ENCODE data around the gene PLA2R1. TPM values are rescaled to one million over a fixed set of nuclear protein-coding genes. Genes with fewer than 3 reads are reported as not detected.
A peak's percentile ranks its signal among the peaks of the same experiment; 100 is the strongest.

Gene PLA2R1
- total RNA-seq, 2 donors from 2014 or later = not detected

GRCh38 chr2:159941729-159942128 lies 120.7 kb downstream of the PLA2R1 start:
- Mint-ChIP-seq H3K27me3 (peaks cover 5 to 8% of the 10 kb centered on the region in 2 donors), H3K9me3 (no peaks in the 10 kb centered on the region), H3K36me3 (no peaks in the 10 kb centered on the region), H3K4me1 (ENCODE audit: low read depth in 2 of 2) (no peaks in the 10 kb centered on the region), H3K4me3 (no peak overlapping the region), H3K27ac (no peak overlapping the region)
- DNase-seq (ENCODE audit: low spot score) (no peak), ATAC-seq (no peak)

GRCh38 chr2:159939946-159940345 lies 122.5 kb downstream of the PLA2R1 start:
- Mint-ChIP-seq H3K27ac (no peak overlapping the region), H3K27me3 (peaks cover 5 to 10% of the 10 kb centered on the region in 2 donors), H3K36me3 (no peaks in the 10 kb centered on the region), H3K4me1 (ENCODE audit: low read depth in 2 of 2) (no peaks in the 10 kb centered on the region), H3K4me3 (no peak overlapping the region), H3K9me3 (no peaks in the 10 kb centered on the region)
- DNase-seq (ENCODE audit: low spot score) (no peak), ATAC-seq (no peak)

GRCh38 chr2:159938395-159938794 lies 124.0 kb downstream of the PLA2R1 start:
- H3K36me3 Mint-ChIP-seq = no peaks in the 10 kb centered on the region
- H3K27me3 Mint-ChIP-seq = peaks cover 3 to 13% of the 10 kb centered on the region in 2 donors
- no peak overlapping the region for H3K4me3 Mint-ChIP-seq
- no peak for ATAC-seq
- no peak overlapping the region for H3K27ac Mint-ChIP-seq
- no peaks in the 10 kb centered on the region for H3K4me1 Mint-ChIP-seq (ENCODE audit: low read depth in 2 of 2)
- H3K9me3 Mint-ChIP-seq = no peaks in the 10 kb centered on the region
- DNase-seq (ENCODE audit: low spot score) = no peak

- Mint-ChIP-seq H3K36me3 (no peaks in the 10 kb centered on the region), H3K27ac (no peak overlapping the region), H3K27me3 (peaks cover 3 to 15% of the 10 kb centered on the region in 2 donors), H3K4me3 (no peak overlapping the region), H3K4me1 (ENCODE audit: low read depth in 2 of 2) (no peaks in the 10 kb centered on the region), H3K9me3 (no peaks in the 10 kb centered on the region)
- no peak for ATAC-seq
- DNase-seq (ENCODE audit: low spot score) = no peak
These were observed 125.9 kb downstream of the PLA2R1 start for GRCh38 chr2:159936471-159936870.

- Mint-ChIP-seq H3K4me3 (no peak overlapping the region), H3K27ac (no peak overlapping the region), H3K9me3 (no peaks in the 10 kb centered on the region), H3K4me1 (ENCODE audit: low read depth in 2 of 2) (no peaks in the 10 kb centered on the region), H3K36me3 (peaks cover 5% of the 10 kb centered on the region), H3K27me3 (peaks cover 3 to 20% of the 10 kb centered on the region in 2 donors)
- no peak for DNase-seq (ENCODE audit: low spot score)
- ATAC-seq = no peak
These were observed 128.7 kb downstream of the PLA2R1 start for GRCh38 chr2:159933727-159934049.

- ATAC-seq = no peak
- no peak for DNase-seq (ENCODE audit: low spot score)
- Mint-ChIP-seq H3K36me3 (peaks cover 6% of the 10 kb centered on the region), H3K27me3 (peaks cover 3 to 25% of the 10 kb centered on the region in 2 donors), H3K9me3 (no peaks in the 10 kb centered on the region), H3K4me1 (ENCODE audit: low read depth in 2 of 2) (no peaks in the 10 kb centered on the region), H3K4me3 (no peak overlapping the region), H3K27ac (no peak overlapping the region)
These were observed 129.2 kb downstream of the PLA2R1 start for GRCh38 chr2:159933040-159933726.

- H3K4me1 Mint-ChIP-seq (ENCODE audit: low read depth in 2 of 2) = peaks cover 8% of the 10 kb centered on the region in 2 donors
- ATAC-seq (no peak), DNase-seq (ENCODE audit: low spot score) (no peak)
- no peaks in the 10 kb centered on the region for H3K9me3 Mint-ChIP-seq
- peaks cover 6% of the 10 kb centered on the region for H3K36me3 Mint-ChIP-seq
- no peak overlapping the region for H3K27ac Mint-ChIP-seq
- H3K4me3 Mint-ChIP-seq = no peak overlapping the region
- peaks cover 19 to 30% of the 10 kb centered on the region in 2 donors for H3K27me3 Mint-ChIP-seq
These were observed 135.7 kb downstream of the PLA2R1 start for GRCh38 chr2:159926695-159927094.

GRCh38 chr2:159925975-159926374 lies 136.4 kb downstream of the PLA2R1 start:
- H3K4me3 Mint-ChIP-seq = no peak overlapping the region
- H3K9me3 Mint-ChIP-seq = no peaks in the 10 kb centered on the region
- H3K27me3 Mint-ChIP-seq = peaks cover 19 to 30% of the 10 kb centered on the region in 2 donors
- peaks cover 8% of the 10 kb centered on the region in 2 donors for H3K4me1 Mint-ChIP-seq (ENCODE audit: low read depth in 2 of 2)
- no peak for DNase-seq (ENCODE audit: low spot score)
- no peak for ATAC-seq
- no peak overlapping the region for H3K27ac Mint-ChIP-seq
- H3K36me3 Mint-ChIP-seq = peaks cover 6% of the 10 kb centered on the region

GRCh38 chr2:159922563-159922962 lies 139.9 kb downstream of the PLA2R1 start:
- peaks cover 8% of the 10 kb centered on the region in 2 donors for H3K4me1 Mint-ChIP-seq (ENCODE audit: low read depth in 2 of 2)
- H3K27ac Mint-ChIP-seq = no peak overlapping the region
- no peaks in the 10 kb centered on the region for H3K36me3 Mint-ChIP-seq
- no peak for ATAC-seq
- no peak for DNase-seq (ENCODE audit: low spot score)
- peaks cover 28 to 30% of the 10 kb centered on the region in 2 donors for H3K27me3 Mint-ChIP-seq
- no peaks in the 10 kb centered on the region for H3K9me3 Mint-ChIP-seq
- H3K4me3 Mint-ChIP-seq = peak overlapping the region; percentile 3

GRCh38 chr2:159921752-159922404 lies 140.5 kb downstream of the PLA2R1 start:
- Mint-ChIP-seq H3K9me3 (no peaks in the 10 kb centered on the region), H3K27me3 (peaks cover 28 to 33% of the 10 kb centered on the region in 2 donors), H3K36me3 (no peaks in the 10 kb centered on the region), H3K4me1 (ENCODE audit: low read depth in 2 of 2) (peaks cover 8% of the 10 kb centered on the region in 2 donors), H3K4me3 (peak overlapping the region; percentile 3), H3K27ac (no peak overlapping the region)
- ATAC-seq = peak; percentile 82
- DNase-seq (ENCODE audit: low spot score) = peak; percentile 78

GRCh38 chr2:159916511-159916910 lies 145.9 kb downstream of the PLA2R1 start:
- Mint-ChIP-seq H3K36me3 (no peaks in the 10 kb centered on the region), H3K27me3 (peaks cover 24 to 25% of the 10 kb centered on the region in 2 donors), H3K4me1 (ENCODE audit: low read depth in 2 of 2) (no peaks in the 10 kb centered on the region), H3K9me3 (no peaks in the 10 kb centered on the region), H3K27ac (no peak overlapping the region), H3K4me3 (no peak overlapping the region)
- DNase-seq (ENCODE audit: low spot score) (no peak), ATAC-seq (no peak)

GRCh38 chr2:159913900-159914299 lies 148.5 kb downstream of the PLA2R1 start:
- DNase-seq (ENCODE audit: low spot score) (no peak), ATAC-seq (no peak)
- no peak overlapping the region for H3K4me3 Mint-ChIP-seq
- no peaks in the 10 kb centered on the region for H3K36me3 Mint-ChIP-seq
- no peaks in the 10 kb centered on the region for H3K9me3 Mint-ChIP-seq
- H3K27ac Mint-ChIP-seq = no peak overlapping the region
- H3K4me1 Mint-ChIP-seq (ENCODE audit: low read depth in 2 of 2) = no peaks in the 10 kb centered on the region
- peaks cover 25 to 29% of the 10 kb centered on the region in 2 donors for H3K27me3 Mint-ChIP-seq

GRCh38 chr2:159912580-159912979 lies 149.8 kb downstream of the PLA2R1 start:
- Mint-ChIP-seq H3K9me3 (no peaks in the 10 kb centered on the region), H3K27me3 (peaks cover 22 to 26% of the 10 kb centered on the region in 2 donors), H3K36me3 (no peaks in the 10 kb centered on the region), H3K4me3 (no peak overlapping the region), H3K27ac (no peak overlapping the region), H3K4me1 (ENCODE audit: low read depth in 2 of 2) (no peaks in the 10 kb centered on the region)
- DNase-seq (ENCODE audit: low spot score) = no peak
- no peak for ATAC-seq

GRCh38 chr2:159910951-159911350 lies 151.5 kb downstream of the PLA2R1 start:
- Mint-ChIP-seq H3K36me3 (no peaks in the 10 kb centered on the region), H3K4me3 (no peak overlapping the region), H3K27me3 (peaks cover 15 to 22% of the 10 kb centered on the region in 2 donors), H3K9me3 (no peaks in the 10 kb centered on the region), H3K27ac (no peak overlapping the region), H3K4me1 (ENCODE audit: low read depth in 2 of 2) (no peaks in the 10 kb centered on the region)
- DNase-seq (ENCODE audit: low spot score) (no peak), ATAC-seq (no peak)
